Fibroblast of peridontal ligament (primary cell): ENCODE data around the gene ENTREP3.
A peak's percentile ranks its signal among the peaks of the same experiment; 100 is the strongest.
"Not testable (repeated sequence)": the region's sequence is repeated elsewhere in the genome, so short reads cannot be mapped to it uniquely, and the experiment has no call there.

Experiments used
- DNase-seq: peaks from one replicate; pipeline ENCODE4 v3.0.0-alpha.2; 2010; ENCODE audit errors: extremely low read depth

ENTREP3 gene

GRCh38 chr1:155255243-155256007, at the start of gene ENTREP3:
TSS of gene ENTREP3 (minus strand) at chr1:155255483. CDS start at chr1:155254877, 606 bp downstream.
- peak; percentile 76 for DNase-seq

- no peak for DNase-seq
Measured at GRCh38 chr1:155304558-155305063, 49.3 kb upstream of the ENTREP3 start.

DNA sequence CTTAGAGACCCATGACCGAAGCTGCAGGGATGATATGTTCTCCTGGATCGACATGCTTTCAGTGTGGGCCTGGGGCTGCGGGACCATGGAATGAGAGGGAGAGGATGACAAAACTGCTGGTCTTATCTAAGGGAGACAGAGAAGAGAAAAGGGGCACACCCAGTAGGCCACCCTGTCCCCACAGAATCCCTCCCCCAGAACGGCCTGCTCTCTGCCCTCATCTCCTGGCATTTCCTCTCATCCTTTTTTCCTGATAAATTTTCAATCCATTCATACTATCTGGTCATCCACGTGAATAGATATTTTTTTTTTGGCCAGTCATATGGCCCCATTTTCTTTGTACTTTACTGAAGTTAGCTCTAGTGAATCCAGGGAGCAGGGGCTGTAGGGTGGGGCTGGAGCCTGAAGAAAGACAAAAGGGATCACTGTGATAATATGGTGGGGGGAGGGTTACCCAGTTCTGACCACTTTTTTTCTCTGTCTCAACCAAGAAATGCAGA, 46.1 kb upstream of the ENTREP3 start, which contains the start of gene PKLR:
Gene PKLR, minus strand, starts transcription at position 97 of the 500 bp plus-strand sequence. Its CDS starts 43 bp downstream, at position 54.
- no peak for DNase-seq

DNA sequence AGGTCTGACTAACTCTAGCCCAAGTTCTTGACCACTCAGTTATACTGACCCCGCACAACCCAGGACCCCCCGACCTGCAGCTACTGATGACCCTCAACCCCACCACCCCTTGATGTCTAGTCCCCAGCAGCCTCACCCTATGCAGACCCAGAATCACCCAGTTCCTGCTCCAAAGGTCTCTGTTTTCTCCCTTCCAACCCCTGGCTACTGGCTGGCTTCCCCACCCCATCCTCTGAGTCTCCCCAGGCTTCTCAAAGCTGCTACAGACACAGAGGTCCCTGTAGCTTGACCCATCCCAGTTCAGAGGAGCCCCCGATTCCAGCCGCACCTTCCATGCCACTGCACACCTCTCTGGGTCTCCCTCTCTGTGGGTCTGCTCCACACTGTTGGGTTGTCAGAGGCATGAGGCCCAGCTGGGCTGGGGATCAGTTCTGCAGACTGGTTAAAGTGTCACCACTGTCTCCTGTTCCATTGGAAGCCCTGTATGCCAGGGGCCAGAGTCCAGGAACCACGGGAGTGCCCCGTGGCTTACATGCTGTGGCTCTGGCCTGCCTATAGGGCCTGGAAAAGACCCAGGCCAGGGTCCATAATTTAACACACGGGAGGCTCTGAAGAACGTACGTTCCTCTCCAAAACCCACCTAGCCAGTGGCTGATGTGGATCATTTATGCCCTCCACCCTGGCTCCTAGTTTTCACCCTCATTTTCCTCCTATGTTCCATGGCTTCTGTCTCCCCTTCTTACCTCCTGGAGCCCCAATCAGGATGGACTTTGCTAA, 45.5 kb upstream of the ENTREP3 start:
- DNase-seq, result no peak

GRCh38 chr1:155300024-155300423, 44.7 kb upstream of the ENTREP3 start:
- DNase-seq, result no peak

- DNase-seq, result no peak
Measured at GRCh38 chr1:155297384-155297783, 42.1 kb upstream of the ENTREP3 start.

GRCh38 chr1:155296661-155297060, 41.4 kb upstream of the ENTREP3 start:
- DNase-seq, result no peak

- no peak for DNase-seq
Measured at GRCh38 chr1:155295942-155296267, 40.6 kb upstream of the ENTREP3 start.

DNA sequence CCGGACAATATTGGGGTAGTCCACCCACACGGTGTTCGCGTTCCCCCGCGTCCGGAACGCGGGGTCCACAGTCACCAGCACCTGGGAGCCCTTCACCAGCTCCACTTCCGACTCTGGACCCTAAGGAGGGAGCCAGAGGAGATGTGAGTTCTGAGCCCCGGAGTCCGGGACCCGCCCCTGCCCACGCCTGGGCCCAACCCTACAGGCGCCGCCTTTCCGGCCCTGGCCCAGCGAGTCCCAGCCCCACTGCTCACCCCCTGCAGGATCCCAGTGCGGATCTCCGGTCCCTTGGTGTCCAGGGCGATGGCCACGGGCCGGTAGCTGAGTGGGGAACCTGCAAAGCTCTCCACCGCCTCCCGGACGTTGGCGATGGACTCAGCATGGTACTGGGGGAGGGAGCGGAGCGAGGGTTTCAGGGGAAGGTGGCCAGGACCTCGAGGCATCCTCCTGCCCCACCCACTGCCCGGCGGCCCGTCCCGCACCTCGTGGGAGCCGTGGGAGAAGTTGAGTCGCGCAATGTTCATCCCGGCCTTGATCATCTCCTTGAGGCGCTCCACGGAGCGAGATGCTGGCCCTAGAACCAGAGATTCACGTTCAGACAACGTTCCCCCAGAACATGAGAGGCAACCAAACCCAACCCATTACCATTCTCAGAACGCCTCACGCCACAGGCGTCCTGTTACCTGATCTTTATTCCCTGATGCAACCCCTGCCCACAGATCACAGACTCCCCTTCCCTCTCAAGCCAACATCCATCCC, 40.1 kb upstream of the ENTREP3 start:
- no peak for DNase-seq

DNA sequence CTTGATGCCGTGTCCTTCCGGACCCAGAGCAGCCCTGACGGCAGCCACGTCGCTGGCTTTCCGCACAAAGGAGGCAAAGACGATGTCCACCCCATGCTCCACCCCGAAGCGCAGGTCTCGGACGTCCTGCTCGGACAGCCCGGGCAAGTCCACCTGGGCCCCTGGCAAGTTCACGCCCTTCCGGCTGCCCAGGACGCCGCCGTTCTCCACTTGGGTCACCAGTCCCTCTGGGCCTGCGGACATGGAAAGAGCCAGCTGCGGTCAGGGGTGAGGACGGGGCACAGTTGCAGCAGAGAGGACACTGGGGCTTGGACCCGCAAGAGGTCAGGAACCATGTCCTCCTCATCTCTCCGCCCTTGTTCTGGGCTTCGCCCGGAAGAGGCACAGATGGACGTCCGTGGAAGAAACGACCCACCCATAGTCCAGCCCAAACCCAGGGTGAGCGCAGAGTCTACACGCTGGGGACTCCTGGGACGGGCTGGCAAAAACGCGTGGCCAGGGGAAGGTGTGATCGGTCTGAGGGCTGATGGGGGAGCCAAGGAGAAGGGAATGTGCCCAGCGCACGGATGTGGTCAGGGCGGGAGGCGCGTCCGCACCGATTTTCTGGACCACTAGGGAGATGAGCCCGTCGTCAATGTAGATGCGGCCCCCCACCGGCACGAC, 39.4 kb upstream of the ENTREP3 start:
- no peak for DNase-seq

DNA sequence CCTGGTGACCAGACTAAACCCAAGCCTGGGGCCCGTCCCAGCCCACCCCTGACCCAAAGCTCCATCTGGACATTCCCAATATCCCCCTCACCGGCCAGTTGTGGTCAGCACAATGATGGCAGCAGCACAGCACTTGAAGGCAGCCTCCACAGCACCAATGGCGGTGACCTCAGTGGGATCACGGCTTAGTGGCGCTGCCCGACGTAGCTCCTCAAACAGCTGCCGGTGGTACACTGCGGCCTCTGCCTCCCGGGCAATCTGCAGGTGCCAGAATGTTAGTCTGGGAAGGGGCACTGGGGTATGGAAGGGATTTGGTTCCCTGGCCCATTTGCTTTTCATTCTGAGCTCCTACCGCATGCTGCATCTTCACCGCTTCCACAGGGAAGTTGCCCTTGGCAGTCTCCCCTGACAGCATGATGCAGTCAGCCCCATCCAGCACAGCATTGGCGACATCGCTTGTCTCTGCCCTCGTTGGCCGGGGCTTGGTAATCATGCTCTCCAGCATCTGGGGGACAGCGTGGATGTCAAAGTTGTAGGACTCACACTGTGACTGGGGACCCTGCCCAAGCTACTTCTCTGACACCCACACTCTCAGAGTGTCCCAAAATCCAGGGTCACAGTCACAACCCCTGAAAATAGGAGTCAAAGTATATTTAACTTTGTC, 37.9 kb upstream of the ENTREP3 start:
- DNase-seq, result no peak

GRCh38 chr1:155291006-155291405, 35.7 kb upstream of the ENTREP3 start:
- not testable (repeated sequence) for DNase-seq

- no peak for DNase-seq
Measured at GRCh38 chr1:155287987-155288543, 32.8 kb upstream of the ENTREP3 start.

DNA sequence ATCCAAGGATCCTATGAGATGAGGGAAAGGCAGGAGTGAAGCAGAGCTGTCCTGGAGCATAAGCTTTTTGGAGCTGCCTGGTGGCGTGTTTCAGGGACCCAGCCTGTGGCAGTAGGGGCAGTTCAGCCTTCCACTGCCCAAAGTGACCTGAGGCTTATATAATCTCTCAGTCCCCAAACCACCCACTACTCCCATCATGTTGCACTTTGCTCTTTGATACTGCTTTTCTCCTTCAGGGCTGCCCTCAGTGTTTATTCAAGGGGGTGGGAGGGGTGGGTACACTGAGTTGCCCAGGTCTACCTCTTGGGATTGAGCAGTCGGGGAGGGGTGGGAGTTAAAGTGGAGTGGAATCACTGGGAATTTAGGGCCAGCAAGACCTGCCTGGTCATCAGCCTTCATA, 31.3 kb upstream of the ENTREP3 start:
- DNase-seq, result no peak

DNA sequence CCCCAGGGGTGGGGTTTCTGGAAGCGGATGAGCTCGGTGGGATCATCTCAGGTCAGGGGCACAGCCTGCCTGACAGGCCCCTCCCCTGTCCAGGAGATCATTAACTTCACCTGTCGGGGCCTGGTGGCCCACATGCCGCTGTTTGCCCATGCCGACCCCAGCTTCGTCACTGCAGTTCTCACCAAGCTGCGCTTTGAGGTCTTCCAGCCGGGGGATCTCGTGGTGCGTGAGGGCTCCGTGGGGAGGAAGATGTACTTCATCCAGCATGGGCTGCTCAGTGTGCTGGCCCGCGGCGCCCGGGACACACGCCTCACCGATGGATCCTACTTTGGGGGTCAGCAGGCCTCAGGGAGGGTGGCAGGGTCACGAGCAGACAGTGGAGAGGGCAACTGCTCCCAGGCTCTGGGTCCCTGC, 30.4 kb upstream of the ENTREP3 start:
- DNase-seq, result no peak

DNA sequence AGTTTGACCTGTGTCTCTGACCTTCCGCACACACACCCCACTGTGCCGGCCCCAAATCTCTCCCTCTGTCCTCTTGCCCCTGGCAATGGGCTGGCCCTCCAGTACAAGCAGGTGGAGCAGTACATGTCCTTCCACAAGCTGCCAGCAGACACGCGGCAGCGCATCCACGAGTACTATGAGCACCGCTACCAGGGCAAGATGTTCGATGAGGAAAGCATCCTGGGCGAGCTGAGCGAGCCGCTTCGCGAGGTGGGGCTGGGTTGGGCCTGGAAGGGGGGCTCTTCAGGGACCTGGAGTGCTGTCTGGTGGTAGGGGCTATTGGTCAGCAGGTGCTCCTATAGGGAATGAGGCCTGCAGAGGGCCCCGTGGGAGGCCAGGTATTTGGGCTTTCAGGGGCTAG, 29.8 kb upstream of the ENTREP3 start:
- no peak for DNase-seq

DNA sequence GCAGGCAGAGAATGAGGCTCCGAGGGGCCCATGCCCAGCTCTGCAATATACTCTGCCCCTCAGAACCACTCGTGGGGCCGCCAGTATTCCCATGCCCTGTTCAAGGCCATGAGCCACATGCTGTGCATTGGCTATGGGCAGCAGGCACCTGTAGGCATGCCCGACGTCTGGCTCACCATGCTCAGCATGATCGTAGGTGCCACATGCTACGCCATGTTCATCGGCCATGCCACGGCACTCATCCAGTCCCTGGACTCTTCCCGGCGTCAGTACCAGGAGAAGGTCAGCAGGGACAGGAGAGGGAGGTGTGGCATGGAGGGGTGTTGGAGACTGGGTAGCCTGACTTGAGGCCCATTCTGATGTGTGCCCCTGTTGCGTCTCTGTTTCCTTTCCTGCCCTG, 29.2 kb upstream of the ENTREP3 start:
- DNase-seq, result no peak

- no peak for DNase-seq
Measured at GRCh38 chr1:155282488-155283091, 27.3 kb upstream of the ENTREP3 start.

DNA sequence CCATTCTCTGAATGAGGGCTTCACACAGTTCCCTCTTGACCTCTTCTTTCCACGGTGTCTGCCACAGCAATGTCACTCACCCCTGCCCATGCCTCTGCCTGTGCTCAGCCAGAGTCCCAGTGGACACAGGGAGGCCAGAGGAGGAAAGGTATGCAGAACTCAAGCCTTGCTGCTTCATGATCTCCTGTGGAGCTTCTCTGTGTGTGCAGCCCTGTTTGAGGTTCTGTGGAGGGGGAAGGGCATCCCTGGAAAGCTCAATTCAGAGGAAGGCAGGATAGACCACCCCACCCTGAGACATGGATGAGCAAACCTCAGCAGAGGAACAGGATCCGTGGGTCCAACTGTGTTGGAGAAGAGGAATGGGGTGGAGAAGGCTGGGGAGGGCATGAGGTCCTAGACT, 24.0 kb upstream of the ENTREP3 start:
- DNase-seq, result no peak

GRCh38 chr1:155278689-155279160, 23.4 kb upstream of the ENTREP3 start:
- no peak for DNase-seq
